PC-9 (cell line): ENCODE results near the gene AGBL4.

Experiments used
- CTCF ChIP-seq: fragments of 200-600 bp; sonication (generic); conservative IDR thresholded peaks from 2 replicates; pipeline ENCODE4 v1.6.1; 2017; ENCODE audit warnings: mixed run types, antibody characterized with exemption, mild to moderate bottlenecking, moderate library complexity
- EZH2 ChIP-seq: fragments of 200-600 bp; sonication (generic); IDR thresholded peaks from 2 replicates; pipeline ENCODE4 v1.8.0; 2017; ENCODE audit warnings: antibody characterized with exemption, low read depth

DNA sequence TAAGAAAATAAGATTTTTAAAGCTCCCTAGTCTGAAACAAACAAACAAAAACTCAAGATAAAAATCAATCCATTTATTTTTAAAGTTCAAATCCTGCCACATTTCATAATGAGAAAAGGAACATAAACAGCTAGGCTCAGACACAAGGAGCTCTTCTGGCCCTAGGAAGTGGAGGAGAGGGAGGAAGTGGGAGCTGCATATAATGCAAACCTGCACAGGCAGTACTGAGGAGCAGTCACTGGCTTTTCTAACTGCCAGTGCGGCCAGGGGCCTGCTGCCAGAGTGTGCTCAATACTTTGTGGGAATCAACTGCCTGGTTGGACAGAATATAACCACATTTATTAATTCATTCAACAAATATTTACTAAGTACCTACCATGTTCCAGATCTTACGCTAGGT lies 1411.9 kb downstream of the AGBL4 start:
- TF ChIP-seq CTCF (no peak), EZH2 (no peak)
